Smooth muscle cell (in vitro differentiated cells): ENCODE measurements around the gene TAC4. TPM values are rescaled to one million over a fixed set of nuclear protein-coding genes. Genes with fewer than 3 reads are reported as not detected.
A peak's percentile ranks its signal among the peaks of the same experiment; 100 is the strongest.

ENCODE experiments used
- DNase-seq: peaks from one replicate; lab custom pipeline; 2025; ENCODE audit not compliant: unreplicated experiment; lab: John Stamatoyannopoulos, UW
- H2AFZ ChIP-seq: fragments of 200-600 bp; sonication (generic); 2 replicates; pipeline ENCODE4 v1.6.0; 2016; ENCODE audit warnings: antibody characterized with exemption, low read depth, mild to moderate bottlenecking
- H3F3A ChIP-seq: fragments of 200-600 bp; sonication (generic); 2 replicates; pipeline ENCODE4 v1.6.0; 2017; ENCODE audit warnings: antibody characterized with exemption, low read depth
- H3K27ac ChIP-seq: fragments of 200-600 bp; sonication (generic); 2 replicates; pipeline ENCODE4 v1.5.1; 2016; ENCODE audit warnings: low read depth, mild to moderate bottlenecking
- H3K27me3 ChIP-seq: fragments of 200-600 bp; sonication (generic); 2 replicates; pipeline ENCODE4 v1.6.1; 2016; ENCODE audit warnings: low read depth, mild to moderate bottlenecking
- H3K36me3 ChIP-seq: fragments of 200-600 bp; sonication (generic); 2 replicates; pipeline ENCODE4 v1.5.1; 2016; ENCODE audit warnings: low read depth
- H3K4me1 ChIP-seq: fragments of 200-600 bp; sonication (generic); 2 replicates; pipeline ENCODE4 v1.5.1; 2016; ENCODE audit warnings: low read depth
- H3K4me2 ChIP-seq: fragments of 200-600 bp; sonication (generic); 2 replicates; pipeline ENCODE4 v1.6.0; 2016; ENCODE audit warnings: mild to moderate bottlenecking
- H3K4me3 ChIP-seq: fragments of 200-600 bp; sonication (generic); 2 replicates; pipeline ENCODE4 v1.5.1; 2016; ENCODE audit warnings: mild to moderate bottlenecking
- H3K79me2 ChIP-seq: fragments of 200-600 bp; sonication (generic); 2 replicates; pipeline ENCODE4 v1.6.0; 2016; ENCODE audit warnings: low read depth, mild to moderate bottlenecking
- H3K9ac ChIP-seq: fragments of 200-600 bp; sonication (generic); 2 replicates; pipeline ENCODE4 v1.6.0; 2016; ENCODE audit warnings: low read depth
- H3K9me3 ChIP-seq: fragments of 200-600 bp; sonication (generic); replicated peaks from 2 replicates; pipeline ENCODE4 v1.5.1; 2016; ENCODE audit warnings: low read depth
- H4K20me1 ChIP-seq: fragments of 200-600 bp; sonication (generic); 2 replicates; pipeline ENCODE4 v1.6.0; 2016; ENCODE audit warnings: low read depth
- CTCF ChIP-seq: fragments of 200-600 bp; sonication (generic); IDR thresholded peaks from 2 replicates; pipeline ENCODE4 v1.5.1; 2017; ENCODE audit warnings: borderline replicate concordance, mild to moderate bottlenecking, antibody characterized with exemption; ENCODE audit not compliant: insufficient read depth, poor library complexity, severe bottlenecking
- WGBS: methylation state at CpG from one replicate; pipeline ENCODE4 v1.1.7; 2016; ENCODE audit warnings: low lambda C conversion rate; 5-methylcytosine and 5-hydroxymethylcytosine counted together
- polyA plus RNA-seq: library from polyadenylated mRNA; unstranded; fragments of >200 nt; fragmentation: Nextera tagmentation; extraction: Ambion mirVana; gene quantifications from 2 replicates; pipeline ENCODE4 v1.2.1, GENCODE V29; 2016
- total RNA-seq: library from RNA; depleted of rRNA; stranded (reverse); fragments of >200 nt; gene quantifications from 2 replicates; pipeline ENCODE4 v1.2.3, GENCODE V29; 2014

The TAC4 gene
- total and polyA plus RNA-seq, 2 experiments from 2014 or later, result not detected

- Histone ChIP-seq H3K27me3 (no peaks in the 10 kb centered on the region), H3K36me3 (no peaks in the 10 kb centered on the region), H3K27ac (no peak overlapping the region), H3F3A (no peaks in the 10 kb centered on the region), H2AFZ (no peak overlapping the region), H3K4me2 (peak overlapping the region; percentile 91), H3K9me3 (no peaks in the 10 kb centered on the region), H3K4me1 (peaks cover 5% of the 10 kb centered on the region), H4K20me1 (no peaks in the 10 kb centered on the region), H3K9ac (no peak overlapping the region), H3K4me3 (no peak overlapping the region), H3K79me2 (no peaks in the 10 kb centered on the region)
- no peak for TF ChIP-seq CTCF
- DNase-seq, result no peak
- 89% methylated on average over 5 of the region's 5 CpGs for WGBS
Measured at GRCh38 chr17:49850218-49850610, 2.3 kb upstream of the TAC4 start.

GRCh38 chr17:49848739-49849138 lies 870 bp upstream of the TAC4 start:
- no peak for TF ChIP-seq CTCF
- no peaks in the 10 kb centered on the region for H3K27me3 ChIP-seq
- no peak for DNase-seq
- no peaks in the 10 kb centered on the region for H4K20me1 ChIP-seq
- H3K4me1 ChIP-seq, result peaks cover 5% of the 10 kb centered on the region
- H3K4me2 ChIP-seq, result no peak overlapping the region
- no peaks in the 10 kb centered on the region for H3K79me2 ChIP-seq
- H3K9me3 ChIP-seq, result no peaks in the 10 kb centered on the region
- 79% methylated on average over 5 of the region's 5 CpGs for WGBS
- no peaks in the 10 kb centered on the region for H3F3A ChIP-seq
- H2AFZ ChIP-seq, result no peak overlapping the region
- no peak overlapping the region for H3K27ac ChIP-seq
- no peak overlapping the region for H3K9ac ChIP-seq
- H3K4me3 ChIP-seq, result no peak overlapping the region
- no peaks in the 10 kb centered on the region for H3K36me3 ChIP-seq

DNA sequence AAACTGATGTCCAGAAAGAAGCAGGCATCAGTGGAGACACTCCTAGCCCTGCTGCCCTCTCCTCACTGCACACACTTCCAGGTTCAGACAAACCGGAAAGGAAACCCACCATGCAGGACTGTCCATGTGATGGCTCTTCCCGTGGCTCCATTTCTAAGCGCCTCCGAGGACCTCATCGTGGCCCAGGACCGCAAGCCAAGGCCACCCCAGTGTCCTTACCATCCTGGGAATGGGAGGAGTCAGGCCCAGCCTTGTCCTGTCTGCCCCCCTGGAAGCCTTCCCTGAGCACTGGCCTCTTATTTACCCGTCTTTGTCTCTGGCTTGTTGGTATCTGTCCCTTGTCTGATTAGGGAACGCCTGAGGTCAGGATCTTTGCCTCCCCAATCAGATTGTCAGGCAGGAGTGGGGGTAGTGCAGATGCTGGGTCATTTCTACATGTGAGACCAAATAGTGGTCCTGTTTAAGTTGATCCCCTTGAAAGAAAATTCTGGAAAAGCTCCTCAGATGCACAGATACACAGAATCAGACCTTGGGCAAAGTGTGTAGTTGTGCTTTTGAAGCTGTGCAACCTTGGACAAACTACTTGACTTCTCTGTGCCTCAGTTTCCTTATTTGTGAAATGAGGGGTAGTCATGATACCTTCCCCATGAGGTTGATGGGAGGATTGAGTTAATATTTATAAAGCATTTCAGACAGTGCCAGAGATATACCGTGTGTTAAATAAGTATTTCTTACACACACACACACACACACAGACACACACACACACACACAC lies 744 bp downstream of the TAC4 start:
- H3K79me2 ChIP-seq, result no peaks in the 10 kb centered on the region
- DNase-seq, result no peak
- no peaks in the 10 kb centered on the region for H3K36me3 ChIP-seq
- no peak overlapping the region for H3K9ac ChIP-seq
- no peaks in the 10 kb centered on the region for H3K9me3 ChIP-seq
- H3K4me3 ChIP-seq, result no peak overlapping the region
- no peak overlapping the region for H3K27ac ChIP-seq
- no peak overlapping the region for H2AFZ ChIP-seq
- TF ChIP-seq CTCF, result no peak
- H3F3A ChIP-seq, result no peaks in the 10 kb centered on the region
- no peaks in the 10 kb centered on the region for H4K20me1 ChIP-seq
- no peak overlapping the region for H3K4me2 ChIP-seq
- no peaks in the 10 kb centered on the region for H3K27me3 ChIP-seq
- WGBS, result 94% methylated on average over 9 of the region's 9 CpGs
- peaks cover 5% of the 10 kb centered on the region for H3K4me1 ChIP-seq

DNA sequence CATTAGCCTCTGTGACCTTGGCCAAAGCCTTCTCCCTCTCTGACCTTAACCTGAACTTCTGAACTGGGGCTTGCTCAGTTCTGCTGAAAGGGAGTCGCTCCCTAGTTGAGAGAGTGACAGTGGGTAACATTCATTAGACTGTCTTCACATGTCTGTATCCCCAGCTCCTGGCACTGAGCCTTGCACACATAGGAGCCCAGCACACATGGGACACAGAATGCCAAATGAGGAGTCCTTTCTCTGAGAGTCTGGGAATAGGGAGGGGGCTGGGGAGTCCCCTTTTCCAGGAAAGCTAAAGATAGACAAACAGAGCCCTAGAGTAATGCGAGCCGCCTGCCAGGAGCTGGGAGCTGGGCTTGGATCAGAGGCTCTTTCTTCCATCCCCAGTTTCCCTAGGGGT lies 2.5 kb downstream of the TAC4 start:
- no peak for TF ChIP-seq CTCF
- Histone ChIP-seq H3K27me3 (no peaks in the 10 kb centered on the region), H4K20me1 (no peaks in the 10 kb centered on the region), H3K9ac (no peak overlapping the region), H3K4me3 (no peak overlapping the region), H3K79me2 (no peaks in the 10 kb centered on the region), H3K9me3 (no peaks in the 10 kb centered on the region), H2AFZ (no peak overlapping the region), H3K4me1 (no peaks in the 10 kb centered on the region), H3K27ac (no peak overlapping the region), H3K36me3 (no peaks in the 10 kb centered on the region), H3F3A (no peaks in the 10 kb centered on the region), H3K4me2 (no peak overlapping the region)
- DNase-seq, result no peak
- WGBS, result 59% methylated on average over 3 of the region's 3 CpGs
